Suprapubic skin (tissue), 4 donors: ENCODE data around the gene DSCAM.

Experiments used
- CTCF ChIP-seq, 2 donors: fragments of 200-600 bp in 1 of 2; fragments of 450-650 bp in 1 of 2; sonication (generic) in 1 of 2; IDR thresholded peaks; one replicate each; pipeline ENCODE4 v1.5.1; 2016 to 2019; ENCODE audit warnings: antibody characterized with exemption in 2 of 2, mild to moderate bottlenecking in 1 of 2, moderate library complexity in 1 of 2
- EP300 ChIP-seq: sonication (generic); formaldehyde crosslinking; IDR thresholded peaks from one replicate; pipeline ENCODE4 v1.6.1; 2017; ENCODE audit warnings: antibody characterized with exemption
- POLR2A ChIP-seq, 2 donors: fragments of 450-650 bp; IDR thresholded peaks; one replicate each; pipeline ENCODE4 v1.6.1; 2017; ENCODE audit warnings: antibody characterized with exemption in 2 of 2, mild to moderate bottlenecking in 2 of 2, moderate library complexity in 2 of 2
- POLR2AphosphoS5 ChIP-seq, 3 donors: sonication (generic); formaldehyde crosslinking; IDR thresholded peaks; one replicate each; pipeline ENCODE4 v1.6.1; 2017; ENCODE audit warnings: antibody characterized with exemption in 3 of 3

- TF ChIP-seq EP300: no peak
- TF ChIP-seq CTCF (IDR thresholded peaks at IDR 0.05): no peak
- TF ChIP-seq POLR2A (IDR thresholded peaks at IDR 0.05): no peak
- no peak for TF ChIP-seq POLR2AphosphoS5 (IDR thresholded peaks at IDR 0.05)
These were observed 49.5 kb downstream of the DSCAM start for GRCh38 chr21:40797410-40797809.
